GM12874 (cell line): Measurements from ENCODE around the gene TENT4A.

ENCODE experiments used
- CTCF ChIP-seq: IDR thresholded peaks from 2 replicates; pipeline ENCODE4 v1.5.1; 2011; ENCODE audit warnings: low read depth, mild to moderate bottlenecking, control low read depth, low read length, moderate library complexity; ENCODE audit not compliant: insufficient read depth

The TENT4A gene

GRCh38 chr5:6754766-6755165 lies 41.5 kb downstream of the TENT4A start:
- no peak for TF ChIP-seq CTCF

GRCh38 chr5:6755519-6755918 lies 42.3 kb downstream of the TENT4A start:
- TF ChIP-seq CTCF, result no peak

- TF ChIP-seq CTCF, result no peak
Measured at GRCh38 chr5:6755941-6756340, 42.7 kb downstream of the TENT4A start.

GRCh38 chr5:6757414-6757969 lies 44.3 kb downstream of the TENT4A start:
- no peak for TF ChIP-seq CTCF

GRCh38 chr5:6758236-6758635 lies 45.0 kb downstream of the TENT4A start:
- no peak for TF ChIP-seq CTCF

- no peak for TF ChIP-seq CTCF
Measured at GRCh38 chr5:6758706-6759105, 45.5 kb downstream of the TENT4A start.

- no peak for TF ChIP-seq CTCF
Measured at GRCh38 chr5:6759401-6759800, 46.2 kb downstream of the TENT4A start.
